PC-9 (cell line): ENCODE data around the gene POLD2. TPM values are rescaled to one million over a fixed set of nuclear protein-coding genes. Genes with fewer than 3 reads are reported as not detected.

Source experiments
- BruUV-seq: library from RNA; stranded (reverse); fragments of 400-500 nt; replicated peaks from 2 replicates; lab custom pipeline; 2021; lab: Mats Ljungman, UMichigan
- CTCF ChIA-PET: fragments of 300-600 bp; sonication (Branson Sonifier 250); formaldehyde crosslinking; loops from one replicate; lab custom pipeline; 2022; ENCODE audit warnings: antibody characterized with exemption; lab: Charles Lee
- POLR2A ChIA-PET: fragments of 300-600 bp; sonication (Branson Sonifier 250); formaldehyde crosslinking; loops from one replicate; lab custom pipeline; 2022; ENCODE audit warnings: antibody characterized with exemption; ENCODE audit not compliant: unreplicated experiment; lab: Charles Lee
- DNase-seq, 2 experiments: peaks; one replicate each; pipeline versions ENCODE4 v3.0.0 to v3.0.0-alpha.2; 2015 to 2022; ENCODE audit warnings: mixed read lengths in 1 of 2
- H2AFZ ChIP-seq: fragments of 200-600 bp; sonication (generic); 2 replicates; pipeline ENCODE4 v1.8.1; 2017; ENCODE audit warnings: antibody characterized with exemption
- H3F3A ChIP-seq: fragments of 200-600 bp; sonication (generic); 2 replicates; pipeline ENCODE4 v1.8.1; 2017; ENCODE audit warnings: antibody characterized with exemption, mild to moderate bottlenecking, low read depth; ENCODE audit not compliant: insufficient read depth
- H3K27ac ChIP-seq: fragments of 200-600 bp; sonication (generic); 2 replicates; pipeline ENCODE4 v1.6.1; 2016; ENCODE audit warnings: mixed run types
- H3K27me3 ChIP-seq: fragments of 200-600 bp; sonication (generic); 2 replicates; pipeline ENCODE4 v1.6.1; 2016; ENCODE audit warnings: low read depth, mixed run types; ENCODE audit not compliant: insufficient read depth
- H3K36me3 ChIP-seq: fragments of 200-600 bp; sonication (generic); 2 replicates; pipeline ENCODE4 v1.6.1; 2016; ENCODE audit warnings: low read depth, mixed run types
- H3K4me1 ChIP-seq: fragments of 200-600 bp; sonication (generic); replicated peaks from 2 replicates; pipeline ENCODE4 v1.6.1; 2016; ENCODE audit warnings: mixed run types; ENCODE audit not compliant: insufficient read depth
- H3K4me2 ChIP-seq: fragments of 200-600 bp; sonication (generic); 2 replicates; pipeline ENCODE4 v1.6.1; 2017; ENCODE audit warnings: mixed run types
- H3K4me3 ChIP-seq: fragments of 200-600 bp; sonication (generic); 2 replicates; pipeline ENCODE4 v1.6.1; 2016; ENCODE audit warnings: mixed run types
- H3K79me2 ChIP-seq: fragments of 200-600 bp; sonication (generic); 2 replicates; pipeline ENCODE4 v1.6.1; 2017; ENCODE audit warnings: low read depth, mixed run types
- H3K9me2 ChIP-seq: fragments of 200-600 bp; sonication (generic); 2 replicates; pipeline ENCODE4 v1.8.1; 2017; ENCODE audit warnings: mild to moderate bottlenecking; ENCODE audit not compliant: insufficient read depth
- H3K9me3 ChIP-seq: fragments of 200-600 bp; sonication (generic); 2 replicates; pipeline ENCODE4 v1.8.1; 2016; ENCODE audit warnings: low read depth; ENCODE audit not compliant: insufficient read depth
- H4K20me1 ChIP-seq: fragments of 200-600 bp; sonication (generic); 2 replicates; pipeline ENCODE4 v1.8.1; 2017; ENCODE audit not compliant: insufficient read depth
- EZH2 ChIP-seq: fragments of 200-600 bp; sonication (generic); IDR thresholded peaks from 2 replicates; pipeline ENCODE4 v1.8.0; 2017; ENCODE audit warnings: antibody characterized with exemption, low read depth
- intact Hi-C: fragments of 100-400 bp; cut with micrococcal nuclease; formaldehyde crosslinking; loops from one replicate; pipeline ENCODE4 v1.10.0; 2022; ENCODE audit not compliant: unreplicated experiment
- total RNA-seq: library from RNA; stranded (reverse); gene quantifications from 2 replicates; pipeline ENCODE4 v1.2.3, GENCODE V29; 2021
- TF ChIP-seq, protein P1 (sequence below): fragments of 200-600 bp; sonication (generic); conservative IDR thresholded peaks from 2 replicates; pipeline ENCODE4 v1.6.1; 2017; ENCODE audit warnings: mixed run types, antibody characterized with exemption, mild to moderate bottlenecking, moderate library complexity

POLD2 gene
- total RNA-seq, 1 experiment from 2014 or later = 249 TPM

GRCh38 chr7:44144426-44144967 is 21.1 kb upstream of the POLD2 start:
- DNase-seq = no peak
- no peaks in the 10 kb centered on the region for H3K27me3 ChIP-seq
- H3F3A ChIP-seq = peaks cover 5% of the 10 kb centered on the region; the same call in 1 of the 2 replicates
- H3K9me3 ChIP-seq = no peaks in the 10 kb centered on the region
- no peaks in the 10 kb centered on the region for H4K20me1 ChIP-seq
- intact Hi-C loops = no loop called here
- ChIA-PET CTCF (no interaction called here), POLR2A (no interaction called here)
- H3K4me3 ChIP-seq = no peak overlapping the region
- H3K27ac ChIP-seq = no peak overlapping the region
- no peak overlapping the region for H3K4me2 ChIP-seq
- no peaks in the 10 kb centered on the region for H3K36me3 ChIP-seq
- H3K79me2 ChIP-seq = no peaks in the 10 kb centered on the region
- H2AFZ ChIP-seq = no peak overlapping the region
- H3K4me1 ChIP-seq = no peaks in the 10 kb centered on the region
- no peaks in the 10 kb centered on the region for H3K9me2 ChIP-seq
- no TSS peak for BruUV-seq
- no peak for TF ChIP-seq EZH2
- TF ChIP-seq, protein P1, sequence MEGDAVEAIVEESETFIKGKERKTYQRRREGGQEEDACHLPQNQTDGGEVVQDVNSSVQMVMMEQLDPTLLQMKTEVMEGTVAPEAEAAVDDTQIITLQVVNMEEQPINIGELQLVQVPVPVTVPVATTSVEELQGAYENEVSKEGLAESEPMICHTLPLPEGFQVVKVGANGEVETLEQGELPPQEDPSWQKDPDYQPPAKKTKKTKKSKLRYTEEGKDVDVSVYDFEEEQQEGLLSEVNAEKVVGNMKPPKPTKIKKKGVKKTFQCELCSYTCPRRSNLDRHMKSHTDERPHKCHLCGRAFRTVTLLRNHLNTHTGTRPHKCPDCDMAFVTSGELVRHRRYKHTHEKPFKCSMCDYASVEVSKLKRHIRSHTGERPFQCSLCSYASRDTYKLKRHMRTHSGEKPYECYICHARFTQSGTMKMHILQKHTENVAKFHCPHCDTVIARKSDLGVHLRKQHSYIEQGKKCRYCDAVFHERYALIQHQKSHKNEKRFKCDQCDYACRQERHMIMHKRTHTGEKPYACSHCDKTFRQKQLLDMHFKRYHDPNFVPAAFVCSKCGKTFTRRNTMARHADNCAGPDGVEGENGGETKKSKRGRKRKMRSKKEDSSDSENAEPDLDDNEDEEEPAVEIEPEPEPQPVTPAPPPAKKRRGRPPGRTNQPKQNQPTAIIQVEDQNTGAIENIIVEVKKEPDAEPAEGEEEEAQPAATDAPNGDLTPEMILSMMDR = no peak

- no peaks in the 10 kb centered on the region for H3K79me2 ChIP-seq
- ChIA-PET POLR2A (no interaction called here), CTCF (no interaction called here)
- no peaks in the 10 kb centered on the region for H3K27me3 ChIP-seq
- intact Hi-C loops = no loop called here
- no peak for TF ChIP-seq EZH2
- TF ChIP-seq, protein P1 = no peak
- H3K27ac ChIP-seq = no peak overlapping the region
- no peak for DNase-seq
- H3K4me1 ChIP-seq = no peaks in the 10 kb centered on the region
- peaks cover 5% of the 10 kb centered on the region; the same call in 1 of the 2 replicates for H3F3A ChIP-seq
- BruUV-seq = no TSS peak
- H3K36me3 ChIP-seq = no peaks in the 10 kb centered on the region
- H3K4me2 ChIP-seq = no peak overlapping the region
- H3K9me2 ChIP-seq = no peaks in the 10 kb centered on the region
- H2AFZ ChIP-seq = no peak overlapping the region
- H4K20me1 ChIP-seq = no peaks in the 10 kb centered on the region
- no peak overlapping the region for H3K4me3 ChIP-seq
- H3K9me3 ChIP-seq = no peaks in the 10 kb centered on the region
Measured at GRCh38 chr7:44143646-44144250, 20.4 kb upstream of the POLD2 start.

DNA sequence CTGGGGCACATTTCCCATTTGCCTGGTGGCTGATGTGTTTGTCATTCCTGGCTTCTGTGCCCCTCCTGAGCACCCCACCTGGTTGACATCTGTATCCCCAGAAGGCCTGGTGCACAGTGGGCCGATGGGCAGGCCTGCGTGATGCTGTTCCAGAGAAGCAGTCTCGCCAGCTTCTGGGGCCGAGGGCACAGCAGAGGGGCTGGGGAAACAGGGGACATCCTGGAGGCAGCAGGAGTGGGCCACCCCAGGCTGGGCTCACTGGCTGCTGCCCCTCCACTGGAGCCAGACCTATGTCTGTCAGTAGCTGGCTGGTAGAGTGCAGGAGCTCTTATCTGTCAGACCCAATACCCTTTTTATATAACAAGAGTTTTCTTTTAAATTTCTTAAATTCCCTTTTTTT is 18.7 kb upstream of the POLD2 start:
- POLR2A ChIA-PET = no interaction called here
- intact Hi-C loops = no loop called here

More for the DNA sequence above, 18.7 kb upstream of the POLD2 start:
- CTCF ChIA-PET = interaction anchor here (0.6 to 0.7 kb wide), 3 partner anchors 9 to 698 kb away, joined by 3 to 5 read pairs (median 4); no protein-coding TSS in a partner anchor
- no peaks in the 10 kb centered on the region for H3K36me3 ChIP-seq
- no peak overlapping the region for H2AFZ ChIP-seq
- no peaks in the 10 kb centered on the region for H3K9me3 ChIP-seq
- no peak for TF ChIP-seq EZH2
- TF ChIP-seq, protein P1 = no peak
- H3K4me1 ChIP-seq = no peaks in the 10 kb centered on the region
- no peaks in the 10 kb centered on the region for H3K79me2 ChIP-seq
- H4K20me1 ChIP-seq = no peaks in the 10 kb centered on the region
- no peak overlapping the region for H3K27ac ChIP-seq
- no peak overlapping the region for H3K4me3 ChIP-seq
- no peak for DNase-seq
- BruUV-seq = no TSS peak
- peaks cover 5% of the 10 kb centered on the region; the same call in 1 of the 2 replicates for H3F3A ChIP-seq
- no peaks in the 10 kb centered on the region for H3K27me3 ChIP-seq
- no peak overlapping the region for H3K4me2 ChIP-seq
- no peaks in the 10 kb centered on the region for H3K9me2 ChIP-seq
